ENCODE results near the gene FAM13A. TPM values are rescaled to one million over a fixed set of nuclear protein-coding genes. Genes with fewer than 3 reads are reported as not detected.

Gene FAM13A
- total and polyA plus RNA-seq, 9 of the 15 experiments (the other 6 are each of a cell fraction or from before 2014, with no cell fraction given), result 11.3 to 23.3 (median 14.7) TPM

GRCh38 chr4:89021684-89022083, 35.3 kb downstream of the FAM13A start (continued):
- TF ChIP-seq, protein P1, sequence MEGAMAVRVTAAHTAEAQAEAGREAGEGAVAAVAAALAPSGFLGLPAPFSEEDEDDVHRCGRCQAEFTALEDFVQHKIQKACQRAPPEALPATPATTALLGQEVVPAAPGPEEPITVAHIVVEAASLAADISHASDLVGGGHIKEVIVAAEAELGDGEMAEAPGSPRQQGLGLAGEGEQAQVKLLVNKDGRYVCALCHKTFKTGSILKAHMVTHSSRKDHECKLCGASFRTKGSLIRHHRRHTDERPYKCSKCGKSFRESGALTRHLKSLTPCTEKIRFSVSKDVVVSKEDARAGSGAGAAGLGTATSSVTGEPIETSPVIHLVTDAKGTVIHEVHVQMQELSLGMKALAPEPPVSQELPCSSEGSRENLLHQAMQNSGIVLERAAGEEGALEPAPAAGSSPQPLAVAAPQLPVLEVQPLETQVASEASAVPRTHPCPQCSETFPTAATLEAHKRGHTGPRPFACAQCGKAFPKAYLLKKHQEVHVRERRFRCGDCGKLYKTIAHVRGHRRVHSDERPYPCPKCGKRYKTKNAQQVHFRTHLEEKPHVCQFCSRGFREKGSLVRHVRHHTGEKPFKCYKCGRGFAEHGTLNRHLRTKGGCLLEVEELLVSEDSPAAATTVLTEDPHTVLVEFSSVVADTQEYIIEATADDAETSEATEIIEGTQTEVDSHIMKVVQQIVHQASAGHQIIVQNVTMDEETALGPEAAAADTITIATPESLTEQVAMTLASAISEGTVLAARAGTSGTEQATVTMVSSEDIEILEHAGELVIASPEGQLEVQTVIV (CRISPR knock-in tag; IDR thresholded peaks at IDR 0.05; ENCODE audit: borderline replicate concordance), result peak; percentile 80; the same call in 1 of the 2 replicates
- TF ChIP-seq NCOA6 (IDR thresholded peaks at IDR 0.05), result no peak
- TF ChIP-seq, protein P2, sequence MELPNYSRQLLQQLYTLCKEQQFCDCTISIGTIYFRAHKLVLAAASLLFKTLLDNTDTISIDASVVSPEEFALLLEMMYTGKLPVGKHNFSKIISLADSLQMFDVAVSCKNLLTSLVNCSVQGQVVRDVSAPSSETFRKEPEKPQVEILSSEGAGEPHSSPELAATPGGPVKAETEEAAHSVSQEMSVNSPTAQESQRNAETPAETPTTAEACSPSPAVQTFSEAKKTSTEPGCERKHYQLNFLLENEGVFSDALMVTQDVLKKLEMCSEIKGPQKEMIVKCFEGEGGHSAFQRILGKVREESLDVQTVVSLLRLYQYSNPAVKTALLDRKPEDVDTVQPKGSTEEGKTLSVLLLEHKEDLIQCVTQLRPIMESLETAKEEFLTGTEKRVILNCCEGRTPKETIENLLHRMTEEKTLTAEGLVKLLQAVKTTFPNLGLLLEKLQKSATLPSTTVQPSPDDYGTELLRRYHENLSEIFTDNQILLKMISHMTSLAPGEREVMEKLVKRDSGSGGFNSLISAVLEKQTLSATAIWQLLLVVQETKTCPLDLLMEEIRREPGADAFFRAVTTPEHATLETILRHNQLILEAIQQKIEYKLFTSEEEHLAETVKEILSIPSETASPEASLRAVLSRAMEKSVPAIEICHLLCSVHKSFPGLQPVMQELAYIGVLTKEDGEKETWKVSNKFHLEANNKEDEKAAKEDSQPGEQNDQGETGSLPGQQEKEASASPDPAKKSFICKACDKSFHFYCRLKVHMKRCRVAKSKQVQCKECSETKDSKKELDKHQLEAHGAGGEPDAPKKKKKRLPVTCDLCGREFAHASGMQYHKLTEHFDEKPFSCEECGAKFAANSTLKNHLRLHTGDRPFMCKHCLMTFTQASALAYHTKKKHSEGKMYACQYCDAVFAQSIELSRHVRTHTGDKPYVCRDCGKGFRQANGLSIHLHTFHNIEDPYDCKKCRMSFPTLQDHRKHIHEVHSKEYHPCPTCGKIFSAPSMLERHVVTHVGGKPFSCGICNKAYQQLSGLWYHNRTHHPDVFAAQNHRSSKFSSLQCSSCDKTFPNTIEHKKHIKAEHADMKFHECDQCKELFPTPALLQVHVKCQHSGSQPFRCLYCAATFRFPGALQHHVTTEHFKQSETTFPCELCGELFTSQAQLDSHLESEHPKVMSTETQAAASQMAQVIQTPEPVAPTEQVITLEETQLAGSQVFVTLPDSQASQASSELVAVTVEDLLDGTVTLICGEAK (IDR thresholded peaks at IDR 0.05), result 0 out of 2 replicates have a peak, but pooled peaks have one; percentile 32
- TF ChIP-seq, protein P2 (CRISPR knock-in tag; IDR thresholded peaks at IDR 0.05), result no peak
- 0 out of 2 replicates have a peak, but pooled peaks have one; percentile 14 for TF ChIP-seq ZNF384 (IDR thresholded peaks at IDR 0.05; ENCODE audit: low read depth, low read length)

All from K562 (cell line).